ENCODE measurements around the gene AP4S1.

AP4S1 gene

GRCh38 chr14:31024010-31024480 is 1.4 kb upstream of the AP4S1 start:
- peaks cover 32% of the 10 kb centered on the region for H3K4me1 Mint-ChIP-seq
- H3K4me3 Mint-ChIP-seq, result peak overlapping the region; percentile 75
- TF ChIP-seq, protein P1, sequence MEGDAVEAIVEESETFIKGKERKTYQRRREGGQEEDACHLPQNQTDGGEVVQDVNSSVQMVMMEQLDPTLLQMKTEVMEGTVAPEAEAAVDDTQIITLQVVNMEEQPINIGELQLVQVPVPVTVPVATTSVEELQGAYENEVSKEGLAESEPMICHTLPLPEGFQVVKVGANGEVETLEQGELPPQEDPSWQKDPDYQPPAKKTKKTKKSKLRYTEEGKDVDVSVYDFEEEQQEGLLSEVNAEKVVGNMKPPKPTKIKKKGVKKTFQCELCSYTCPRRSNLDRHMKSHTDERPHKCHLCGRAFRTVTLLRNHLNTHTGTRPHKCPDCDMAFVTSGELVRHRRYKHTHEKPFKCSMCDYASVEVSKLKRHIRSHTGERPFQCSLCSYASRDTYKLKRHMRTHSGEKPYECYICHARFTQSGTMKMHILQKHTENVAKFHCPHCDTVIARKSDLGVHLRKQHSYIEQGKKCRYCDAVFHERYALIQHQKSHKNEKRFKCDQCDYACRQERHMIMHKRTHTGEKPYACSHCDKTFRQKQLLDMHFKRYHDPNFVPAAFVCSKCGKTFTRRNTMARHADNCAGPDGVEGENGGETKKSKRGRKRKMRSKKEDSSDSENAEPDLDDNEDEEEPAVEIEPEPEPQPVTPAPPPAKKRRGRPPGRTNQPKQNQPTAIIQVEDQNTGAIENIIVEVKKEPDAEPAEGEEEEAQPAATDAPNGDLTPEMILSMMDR (IDR thresholded peaks at IDR 0.05), result no peak
- H3K27me3 Mint-ChIP-seq (ENCODE audit: low read depth, poor library complexity), result no peaks in the 10 kb centered on the region
- H3K27ac Mint-ChIP-seq, result no peak overlapping the region
- H3K36me3 Mint-ChIP-seq (ENCODE audit: low read depth), result peaks cover 36% of the 10 kb centered on the region
- no peak for DNase-seq
- peaks cover 11% of the 10 kb centered on the region for H3K9me3 Mint-ChIP-seq

GRCh38 chr14:31024577-31025366 is 677 bp upstream of the AP4S1 start:
- TF ChIP-seq, protein P1 (IDR thresholded peaks at IDR 0.05), result no peak
- peaks cover 35% of the 10 kb centered on the region for H3K36me3 Mint-ChIP-seq (ENCODE audit: low read depth)
- peak overlapping the region; percentile 64 for H3K27ac Mint-ChIP-seq
- peaks cover 32% of the 10 kb centered on the region for H3K4me1 Mint-ChIP-seq
- no peaks in the 10 kb centered on the region for H3K27me3 Mint-ChIP-seq (ENCODE audit: low read depth, poor library complexity)
- peaks cover 11% of the 10 kb centered on the region for H3K9me3 Mint-ChIP-seq
- H3K4me3 Mint-ChIP-seq, result peak overlapping the region; percentile 93
- DNase-seq, result no peak

- Mint-ChIP-seq H3K27ac (peak within 1 kb of the TSS; percentile 99), H3K9me3 (peaks cover 8% of the 10 kb centered on the region), H3K36me3 (ENCODE audit: low read depth) (peaks cover 24% of the 10 kb centered on the region), H3K27me3 (ENCODE audit: low read depth, poor library complexity) (no peaks in the 10 kb centered on the region), H3K4me3 (peak within 1 kb of the TSS; percentile 93), H3K4me1 (peaks cover 32% of the 10 kb centered on the region)
- no peak for DNase-seq
- TF ChIP-seq, protein P1 (IDR thresholded peaks at IDR 0.05), result no peak
These were observed 614 bp downstream of the AP4S1 start, which contains the start of gene STRN3 for GRCh38 chr14:31026077-31026449. TSS of gene STRN3 (minus strand) at chr14:31026379. CDS start at chr14:31026185, 194 bp downstream.

GRCh38 chr14:31026450-31027235 is 1.2 kb downstream of the AP4S1 start:
- Mint-ChIP-seq H3K9me3 (peaks cover 2% of the 10 kb centered on the region), H3K36me3 (ENCODE audit: low read depth) (peaks cover 18% of the 10 kb centered on the region), H3K27me3 (ENCODE audit: low read depth, poor library complexity) (no peaks in the 10 kb centered on the region), H3K4me3 (peak overlapping the region; percentile 93), H3K27ac (peak overlapping the region; percentile 99), H3K4me1 (peaks cover 32% of the 10 kb centered on the region)
- TF ChIP-seq, protein P1 (IDR thresholded peaks at IDR 0.05), result no peak
- peak; percentile 93 for DNase-seq

- Mint-ChIP-seq H3K27me3 (ENCODE audit: low read depth, poor library complexity) (no peaks in the 10 kb centered on the region), H3K27ac (no peak overlapping the region), H3K9me3 (no peaks in the 10 kb centered on the region), H3K4me1 (peaks cover 28% of the 10 kb centered on the region), H3K4me3 (no peak overlapping the region), H3K36me3 (ENCODE audit: low read depth) (peaks cover 7% of the 10 kb centered on the region)
- DNase-seq, result no peak
- TF ChIP-seq, protein P1 (IDR thresholded peaks at IDR 0.05), result no peak
These were observed 2.4 kb downstream of the AP4S1 start for GRCh38 chr14:31027847-31028246.
